Measurements from ENCODE around the gene PALM2AKAP2.
"Not testable (repeated sequence)": the region's sequence is repeated elsewhere in the genome, so short reads cannot be mapped to it uniquely, and the experiment has no call there.

Gene PALM2AKAP2

GRCh38 chr9:109802491-109802890 lies 22.5 kb downstream of the PALM2AKAP2 start:
- DNase-seq (ENCODE audit: low read depth in 1 of 2, low spot score in 1 of 2): no peak

DNA sequence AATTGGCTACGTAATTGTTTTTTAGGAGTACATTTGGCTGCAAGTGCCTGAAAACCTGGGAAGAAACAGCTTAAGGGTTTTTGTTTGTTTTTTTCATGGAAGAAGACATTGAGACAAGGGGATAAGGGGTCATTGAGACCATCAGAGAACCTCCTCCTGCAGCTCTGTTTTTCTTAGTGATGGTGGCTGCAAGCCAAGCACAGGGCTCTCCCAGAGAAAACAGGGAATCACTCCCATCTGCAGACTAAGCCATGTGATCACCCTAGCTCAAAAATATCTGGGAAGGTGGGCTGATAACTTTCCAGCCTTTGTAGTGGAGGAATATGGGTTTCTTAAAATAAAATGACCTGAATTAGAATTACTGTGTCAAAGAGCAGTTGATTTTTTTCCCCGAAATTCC lies 25.1 kb downstream of the PALM2AKAP2 start:
- DNase-seq (ENCODE audit: low read depth in 1 of 2, low spot score in 1 of 2): no peak

DNA sequence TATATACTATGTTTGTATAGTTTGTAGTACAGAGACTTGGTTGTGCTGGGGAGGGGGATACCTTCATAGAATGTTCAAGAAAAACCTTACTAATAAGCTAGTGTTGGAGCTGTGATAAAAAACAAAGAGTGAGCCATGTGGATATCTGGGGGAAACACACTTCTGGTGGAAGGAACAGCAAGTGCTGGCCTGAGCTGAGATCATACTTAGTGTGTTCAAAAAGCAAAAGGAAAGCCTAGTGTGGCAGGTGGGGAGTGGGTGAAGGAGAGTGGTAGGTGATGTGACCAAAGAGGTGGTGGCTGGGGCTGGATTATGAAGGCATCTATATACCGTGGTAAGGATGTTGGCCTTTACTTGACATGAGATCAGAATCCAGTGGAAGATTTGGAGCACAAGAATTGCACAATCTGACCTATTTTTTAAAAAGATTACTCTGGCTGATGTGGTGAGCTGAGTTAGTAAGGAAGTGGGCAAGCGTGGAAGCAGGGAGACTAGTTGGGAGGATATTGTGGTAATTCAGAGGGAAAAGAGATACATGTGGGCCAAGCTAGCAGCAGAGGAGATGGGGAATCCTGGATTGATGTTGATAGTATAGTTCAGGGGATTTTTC lies 26.6 kb downstream of the PALM2AKAP2 start:
- DNase-seq (ENCODE audit: low read depth in 1 of 2, low spot score in 1 of 2): no peak

GRCh38 chr9:109811876-109812275 lies 31.9 kb downstream of the PALM2AKAP2 start:
- DNase-seq (ENCODE audit: low read depth in 1 of 2, low spot score in 1 of 2): no peak

- no peak for DNase-seq (ENCODE audit: low read depth in 1 of 2, low spot score in 1 of 2)
Measured at GRCh38 chr9:109812331-109812730, 32.3 kb downstream of the PALM2AKAP2 start.

DNA sequence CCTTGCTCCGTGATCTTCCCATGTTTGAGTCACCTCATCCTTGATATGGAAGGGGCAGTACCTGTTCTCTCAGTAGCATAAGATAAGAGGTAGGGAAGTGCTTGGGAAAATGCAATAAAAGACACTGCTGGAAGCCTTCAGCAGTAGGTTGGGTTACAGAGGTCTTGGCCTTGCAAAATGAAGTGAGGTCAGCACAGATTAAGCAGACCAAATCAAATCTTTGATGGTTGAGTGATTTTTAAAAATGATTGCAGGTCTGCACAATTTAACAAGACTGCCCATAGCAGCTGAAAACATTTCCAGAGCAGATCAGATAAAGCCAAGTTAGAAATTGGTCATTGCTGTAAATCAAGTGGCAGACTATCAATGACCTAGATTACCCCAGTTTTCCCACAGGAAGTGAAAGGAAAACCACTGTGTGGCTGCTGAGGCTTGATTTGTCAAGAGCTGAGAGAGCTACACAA lies 32.9 kb downstream of the PALM2AKAP2 start:
- no peak for DNase-seq (ENCODE audit: low read depth in 1 of 2, low spot score in 1 of 2)

DNA sequence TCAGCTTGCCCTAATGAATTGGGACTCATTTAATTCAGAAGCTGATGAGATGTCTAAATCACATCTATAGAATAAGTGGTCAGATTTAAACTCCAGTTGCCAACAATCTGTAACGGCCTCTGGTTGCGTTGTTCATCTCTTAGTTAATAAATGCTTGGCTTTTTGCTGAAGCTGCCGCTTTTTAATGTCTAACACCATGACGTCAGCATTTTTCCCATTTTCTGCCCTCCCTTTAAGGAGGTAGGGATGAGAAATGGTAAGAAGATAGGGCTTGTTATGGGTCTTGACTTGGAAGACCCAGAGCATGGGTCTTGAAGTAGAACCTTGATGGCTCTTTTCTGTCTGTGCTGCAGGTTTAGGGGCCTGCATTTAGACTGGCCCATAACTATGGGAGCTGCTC lies 33.3 kb downstream of the PALM2AKAP2 start:
- DNase-seq (ENCODE audit: low read depth in 1 of 2, low spot score in 1 of 2): no peak

GRCh38 chr9:109813829-109814228 lies 33.8 kb downstream of the PALM2AKAP2 start:
- no peak for DNase-seq (ENCODE audit: low read depth in 1 of 2, low spot score in 1 of 2)

GRCh38 chr9:109815366-109815947 lies 35.5 kb downstream of the PALM2AKAP2 start:
- DNase-seq (ENCODE audit: low read depth in 1 of 2, low spot score in 1 of 2): no peak

DNA sequence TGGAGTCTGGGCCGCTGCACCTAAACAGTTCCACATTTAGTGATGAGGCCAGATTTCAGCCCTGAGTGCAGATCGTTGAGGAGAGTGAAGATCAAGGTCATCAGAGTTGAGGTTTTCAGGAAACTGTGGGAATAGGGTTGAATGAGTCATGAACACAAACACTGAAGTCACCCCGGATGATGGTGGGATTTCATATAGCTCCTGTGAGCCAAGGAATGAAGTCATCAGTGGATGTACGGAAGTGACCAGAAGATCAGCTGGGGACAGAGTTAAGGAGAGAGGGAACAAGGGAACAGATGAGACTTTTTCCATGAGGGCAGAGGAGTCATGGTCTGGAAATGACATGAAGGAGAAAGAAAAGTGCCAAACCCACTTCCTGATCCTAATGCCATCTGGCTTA lies 36.5 kb downstream of the PALM2AKAP2 start:
- DNase-seq (ENCODE audit: low read depth in 1 of 2, low spot score in 1 of 2): no peak

DNA sequence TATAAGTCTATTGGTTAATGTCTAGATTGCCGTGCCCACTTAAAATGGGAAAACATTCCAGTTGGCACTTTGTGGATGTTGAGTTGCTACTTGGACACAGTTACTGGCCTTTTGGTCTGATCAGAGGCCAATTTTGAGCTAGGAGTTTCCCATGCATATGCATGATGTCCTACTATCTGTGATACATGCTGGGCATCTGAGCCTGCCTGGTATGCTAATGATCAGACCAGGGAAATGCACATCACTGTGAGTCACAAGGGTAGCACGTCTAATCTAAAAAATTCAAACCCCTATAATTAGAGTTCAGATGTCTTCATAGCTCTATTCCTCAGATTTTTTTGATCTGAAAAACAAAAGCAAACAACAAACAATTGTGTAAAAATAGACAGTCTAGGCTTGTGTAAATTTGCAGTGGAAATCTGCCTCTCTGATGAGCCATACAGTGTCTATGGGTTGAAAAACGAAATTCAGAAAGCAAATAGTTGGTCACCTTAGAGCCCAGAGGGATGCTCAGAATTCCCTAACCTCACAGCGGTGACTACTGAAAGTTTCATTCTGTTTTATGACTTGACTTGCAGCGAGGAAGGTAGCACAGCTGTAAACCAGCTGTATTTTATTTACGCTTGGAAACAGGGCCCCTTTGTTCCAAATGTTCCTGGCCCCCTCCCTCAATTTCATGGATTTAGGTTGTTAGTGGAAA lies 37.3 kb downstream of the PALM2AKAP2 start:
- DNase-seq (ENCODE audit: low read depth in 1 of 2, low spot score in 1 of 2): no peak

- DNase-seq (ENCODE audit: low read depth in 1 of 2, low spot score in 1 of 2): no peak
Measured at GRCh38 chr9:109817846-109818472, 38.0 kb downstream of the PALM2AKAP2 start.

DNA sequence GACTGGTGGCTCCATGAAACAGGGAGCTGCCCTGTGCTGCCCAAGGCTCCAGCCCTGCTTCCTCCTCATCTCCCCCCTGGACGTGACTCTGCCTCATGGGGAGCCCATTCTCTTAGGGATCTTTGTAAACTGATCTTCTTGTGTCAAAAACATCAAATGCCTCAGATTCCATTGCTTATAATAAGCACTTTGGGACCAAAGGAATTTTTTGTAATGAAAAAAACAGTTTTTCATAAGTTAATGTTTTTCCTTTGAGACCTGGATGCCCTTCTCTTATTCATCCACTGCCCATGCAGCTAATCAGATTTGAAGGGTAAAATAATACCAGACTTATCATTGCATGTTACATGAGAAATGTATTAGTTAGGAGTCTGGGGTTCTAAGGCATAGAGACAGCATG lies 41.7 kb downstream of the PALM2AKAP2 start:
- no peak for DNase-seq (ENCODE audit: low read depth in 1 of 2, low spot score in 1 of 2)

- DNase-seq (ENCODE audit: low read depth in 1 of 2, low spot score in 1 of 2): not testable (repeated sequence)
Measured at GRCh38 chr9:109825383-109825782, 45.4 kb downstream of the PALM2AKAP2 start.

- no peak for DNase-seq (ENCODE audit: low read depth in 1 of 2, low spot score in 1 of 2)
Measured at GRCh38 chr9:109826559-109826958, 46.6 kb downstream of the PALM2AKAP2 start.

- no peak for DNase-seq (ENCODE audit: low read depth in 1 of 2, low spot score in 1 of 2)
Measured at GRCh38 chr9:109828254-109828653, 48.3 kb downstream of the PALM2AKAP2 start.

All from stimulated activated CD4-positive, alpha-beta T cell treated with anti-CD3 and anti-CD28 coated beads, Interleukin-15, amount 100 ng/mL, for 1 hour (primary cell).